NCI-H82 (cell line): ENCODE data around the gene POM121L2.

ENCODE experiments used
- DNase-seq: peaks from one replicate; lab custom pipeline; 2025; lab: John Stamatoyannopoulos, UW

The POM121L2 gene

DNA sequence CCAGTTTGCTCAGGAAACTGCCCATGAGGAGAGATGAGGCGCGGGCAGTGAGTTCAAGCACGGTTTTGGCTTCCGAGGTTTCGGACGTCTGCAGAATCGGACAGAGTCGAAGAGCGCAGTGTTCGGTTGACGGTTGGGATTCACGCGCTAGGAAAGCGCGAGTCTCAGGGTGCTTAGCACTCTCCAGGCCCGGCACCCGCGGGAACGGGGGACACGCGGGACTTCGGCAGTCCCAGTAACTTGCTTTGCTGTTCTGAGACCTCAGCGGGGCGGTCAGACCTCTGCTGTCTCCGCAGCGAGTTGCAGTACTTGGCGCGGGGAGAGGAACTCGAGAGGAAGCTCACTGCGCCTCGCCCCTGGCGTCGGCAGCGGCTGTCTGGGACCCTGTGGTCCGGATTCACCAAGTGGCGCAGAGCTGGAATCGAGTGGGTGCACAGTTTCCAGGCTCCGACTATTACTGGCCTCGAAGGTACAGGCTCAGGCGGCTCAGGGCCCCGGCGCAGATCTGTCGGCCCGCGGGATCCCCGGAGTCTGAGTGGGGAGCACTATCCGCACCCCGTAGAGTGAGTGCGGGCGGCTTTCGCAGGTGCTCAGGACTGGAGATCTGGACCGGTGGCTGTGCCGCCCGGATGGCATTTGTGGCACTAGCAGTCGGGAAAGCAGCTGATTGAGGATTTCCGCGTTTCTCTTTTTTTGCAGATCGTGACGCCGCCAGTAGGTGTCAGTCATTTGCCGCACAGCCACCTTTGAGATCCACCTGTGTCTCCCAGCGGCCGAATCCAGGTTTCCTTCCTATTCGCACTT lies at the start of gene POM121L2:
Gene POM121L2, minus strand, starts transcription at position 128 of the 804 bp plus-strand sequence. Its CDS starts 103 bp downstream, at position 25.
- DNase-seq, result peak; percentile 74

DNA sequence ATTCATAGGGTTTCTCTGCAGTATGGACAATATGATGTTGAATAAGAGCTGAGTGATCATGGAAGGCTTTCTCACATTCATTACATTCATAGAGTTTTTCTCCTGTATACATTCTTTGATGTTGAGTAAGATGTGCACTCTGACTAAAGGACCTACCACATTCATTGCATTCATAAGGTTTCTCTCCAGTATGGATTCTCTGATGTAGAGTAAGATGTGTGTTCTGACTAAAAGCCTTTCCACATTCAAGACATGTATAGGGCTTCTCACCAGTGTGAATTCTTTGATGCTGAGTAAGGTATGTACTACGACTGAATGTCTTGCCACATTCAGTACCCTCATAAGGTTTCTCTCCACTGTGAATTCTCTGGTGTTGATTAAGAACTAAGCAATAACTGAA lies 47.2 kb upstream of the POM121L2 start:
- DNase-seq, result no peak

DNA sequence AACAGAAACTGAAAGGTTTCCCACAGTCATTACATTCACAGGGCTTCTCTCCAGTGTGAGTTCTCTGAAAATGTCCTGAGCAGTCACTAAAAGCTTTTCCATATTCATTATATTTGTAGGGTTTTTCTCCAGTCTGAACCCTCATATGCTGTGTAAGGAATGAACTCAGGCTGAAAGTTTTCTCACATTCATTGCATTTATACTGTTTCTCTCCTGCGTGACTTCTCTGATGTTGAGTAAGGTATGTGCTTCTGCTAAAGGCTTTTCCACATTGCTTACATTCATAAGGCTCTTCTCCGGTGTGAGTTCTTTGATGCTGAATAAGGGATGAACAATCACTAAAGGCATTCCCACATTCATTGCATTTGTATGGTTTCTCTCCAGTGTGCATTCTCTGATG lies 46.7 kb upstream of the POM121L2 start:
- DNase-seq, result no peak

DNA sequence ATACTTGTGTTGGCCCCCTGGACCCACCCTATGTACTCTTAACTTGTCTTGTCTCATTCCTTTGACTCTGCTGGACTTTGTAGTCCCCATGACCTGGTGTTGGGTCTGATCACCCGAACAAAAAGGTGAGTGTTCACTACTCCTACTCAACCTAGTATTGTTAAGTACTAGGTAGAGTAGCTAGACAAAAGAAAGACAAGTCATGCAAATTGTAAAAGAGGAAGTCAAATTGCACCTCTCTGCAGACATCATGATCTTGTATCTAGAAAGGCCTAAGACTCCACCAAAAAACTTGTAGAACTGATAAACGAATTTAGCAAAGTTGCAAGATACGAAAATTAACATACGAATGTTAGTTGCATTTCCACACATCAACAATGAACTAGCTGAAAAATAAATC lies 40.8 kb upstream of the POM121L2 start:
- DNase-seq, result no peak

- peak; percentile 5 for DNase-seq
Measured at GRCh38 chr6:27334141-27334540, 22.1 kb upstream of the POM121L2 start.

DNA sequence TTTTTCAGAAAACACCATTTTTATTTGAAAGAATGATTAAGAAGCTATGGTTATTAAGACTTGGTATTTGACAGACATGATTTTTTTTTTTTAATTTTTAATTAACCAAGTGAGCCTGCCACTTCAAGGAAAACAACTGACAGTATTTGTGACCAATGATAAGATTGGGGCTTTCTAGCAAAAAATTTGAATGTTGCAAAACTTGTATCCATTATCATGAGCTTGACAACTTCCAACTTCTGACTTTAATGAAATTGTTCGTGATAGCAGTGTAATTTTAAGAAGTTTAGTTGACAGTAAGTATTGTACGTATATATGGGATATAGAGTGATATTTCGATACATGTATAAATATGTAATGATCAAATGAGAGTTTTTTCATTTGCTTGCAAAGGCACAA lies 21.6 kb upstream of the POM121L2 start:
- DNase-seq, result no peak

DNA sequence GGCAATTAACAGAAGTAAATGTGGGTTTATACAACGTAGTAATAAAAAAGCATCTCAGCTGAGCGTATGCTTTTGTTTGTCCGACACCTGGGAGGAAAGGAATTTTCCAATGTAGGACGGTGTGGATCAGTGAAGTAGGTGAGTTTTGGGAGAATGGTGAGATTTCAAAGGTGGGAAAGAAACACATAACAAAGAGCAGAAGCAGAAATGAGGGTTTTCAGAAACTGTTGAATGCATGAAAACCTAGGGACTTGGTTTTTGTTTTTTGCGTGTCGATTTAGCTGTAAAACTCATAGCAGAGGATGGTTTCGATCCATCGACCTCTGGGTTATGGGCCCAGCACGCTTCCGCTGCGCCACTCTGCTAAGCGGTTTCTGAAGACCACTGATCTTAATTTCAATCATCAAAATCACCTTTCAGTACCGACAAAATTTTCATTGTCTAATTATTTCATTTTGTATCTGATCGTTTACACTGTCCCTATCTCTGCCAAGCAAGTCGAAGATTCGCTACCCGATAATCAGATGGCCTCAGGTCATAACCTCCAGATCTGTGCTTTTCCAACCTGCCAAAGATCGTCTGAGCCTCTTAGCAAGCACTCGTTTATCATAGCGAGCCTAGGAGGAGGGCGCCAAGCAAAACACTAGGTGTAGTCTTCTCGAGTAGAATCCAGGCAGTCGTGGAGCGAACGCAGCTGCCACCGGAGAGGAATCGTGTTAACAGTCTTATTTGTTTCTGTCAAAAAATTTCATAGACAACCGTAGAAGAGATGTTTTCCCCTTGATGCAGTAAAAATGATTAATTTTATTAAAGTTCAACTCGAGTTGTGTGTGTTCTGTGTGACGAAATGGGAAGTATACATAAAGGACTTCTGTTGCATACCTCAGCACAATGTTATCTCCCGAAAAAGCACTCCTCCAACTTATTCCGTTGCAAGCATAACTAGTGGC lies 20.9 kb upstream of the POM121L2 start:
- peak; percentile 79 for DNase-seq

GRCh38 chr6:27327023-27327738 lies 15.1 kb upstream of the POM121L2 start:
- no peak for DNase-seq

DNA sequence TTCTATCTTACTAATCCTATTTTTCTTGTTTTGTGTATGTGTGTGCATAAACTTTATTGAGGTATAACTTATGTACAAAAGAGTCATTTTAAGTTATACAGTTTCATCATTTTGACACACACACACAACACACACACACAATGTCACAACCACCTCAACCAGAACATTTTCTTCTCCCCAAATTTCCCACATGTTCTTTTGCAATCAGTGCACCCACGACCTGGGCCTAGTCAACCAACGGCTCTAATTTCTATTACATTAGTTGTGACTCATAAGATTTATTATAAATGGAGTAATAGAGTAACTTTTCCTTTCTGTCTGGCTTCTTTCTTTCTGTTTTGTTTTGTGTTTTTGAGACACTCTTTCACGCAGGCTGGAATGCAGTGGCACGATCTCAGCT lies 9.8 kb upstream of the POM121L2 start:
- no peak for DNase-seq

DNA sequence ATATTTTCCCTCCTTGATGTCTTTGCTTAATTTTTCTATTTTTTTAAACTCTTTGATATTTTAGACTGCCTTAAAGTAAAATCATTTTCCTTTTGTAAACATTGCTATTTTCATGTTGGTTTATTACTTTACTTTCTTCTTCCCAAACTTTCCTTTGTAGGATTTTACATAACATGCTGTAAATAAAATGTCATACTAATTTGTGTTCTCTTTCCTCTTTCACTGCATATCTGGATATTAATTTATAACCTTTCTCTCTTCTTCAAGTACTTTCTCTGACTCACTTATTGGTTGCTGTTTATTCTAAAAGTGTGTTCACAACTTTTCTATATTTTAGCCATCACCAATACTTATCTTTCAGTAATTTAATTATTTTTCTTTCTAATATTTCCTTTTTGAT lies 9.3 kb upstream of the POM121L2 start:
- DNase-seq, result no peak

DNA sequence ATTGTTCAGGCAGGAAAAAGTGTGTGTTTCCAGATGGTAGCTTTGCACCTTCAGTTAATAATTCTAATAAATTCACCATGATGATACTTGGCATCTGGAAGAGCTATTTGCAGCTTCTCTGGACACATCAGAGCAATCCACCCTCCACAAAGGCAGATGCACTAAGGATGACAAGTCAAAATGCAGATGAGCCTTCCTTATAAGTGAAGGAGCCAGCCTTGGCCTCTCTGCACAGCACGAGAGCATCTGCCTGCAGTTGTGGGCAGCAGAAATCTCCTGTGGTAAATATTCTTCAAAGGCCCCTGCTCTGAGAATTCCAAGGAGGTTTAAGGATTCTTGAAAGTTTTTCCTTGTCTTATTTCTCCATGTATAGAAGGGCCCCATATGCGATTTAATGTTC lies 6.9 kb upstream of the POM121L2 start:
- no peak for DNase-seq

- no peak for DNase-seq
Measured at GRCh38 chr6:27314046-27314445, 2.0 kb upstream of the POM121L2 start.

DNA sequence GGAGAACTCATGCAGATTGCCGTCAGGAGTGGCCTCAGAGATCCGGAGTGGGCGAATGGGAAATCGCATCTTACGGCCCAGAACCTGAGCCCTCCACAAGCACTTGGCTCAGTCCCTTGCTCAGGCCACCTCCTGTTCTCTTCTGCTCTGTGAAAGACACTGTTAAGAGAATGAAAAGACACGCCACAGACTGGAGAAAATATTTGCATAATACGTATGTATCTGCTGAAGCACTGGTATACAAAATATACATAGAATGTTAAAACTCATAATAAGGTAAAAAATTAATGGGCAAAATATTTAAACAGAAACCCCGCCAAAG lies 838 bp upstream of the POM121L2 start:
- DNase-seq, result no peak

GRCh38 chr6:27311806-27312145 lies 297 bp downstream of the POM121L2 start:
- no peak for DNase-seq

- peak; percentile 20 for DNase-seq
Measured at GRCh38 chr6:27303613-27304272, 8.3 kb downstream of the POM121L2 start.

- peak; percentile 71 for DNase-seq
Measured at GRCh38 chr6:27297857-27298730, 14.0 kb downstream of the POM121L2 start.

DNA sequence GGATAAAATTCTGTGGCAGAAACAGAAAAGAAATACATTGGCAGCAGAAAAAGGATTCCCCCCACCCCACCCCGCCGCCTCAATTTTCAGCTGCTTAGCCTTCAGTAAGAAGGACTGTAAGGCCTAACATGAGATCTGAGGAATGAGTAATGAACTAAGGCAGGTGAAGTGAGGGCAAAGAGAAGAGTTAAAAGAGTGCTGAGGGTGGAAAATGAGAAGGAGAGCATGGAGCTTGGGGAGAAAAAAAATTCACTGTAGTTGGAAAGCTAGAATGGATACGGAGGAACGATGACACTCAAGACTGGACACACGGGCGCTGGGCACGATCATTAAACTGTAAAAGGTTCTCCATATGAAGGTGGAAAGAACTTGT lies 14.6 kb downstream of the POM121L2 start:
- DNase-seq, result no peak

GRCh38 chr6:27296106-27296783 lies 15.8 kb downstream of the POM121L2 start:
- peak; percentile 50 for DNase-seq

DNA sequence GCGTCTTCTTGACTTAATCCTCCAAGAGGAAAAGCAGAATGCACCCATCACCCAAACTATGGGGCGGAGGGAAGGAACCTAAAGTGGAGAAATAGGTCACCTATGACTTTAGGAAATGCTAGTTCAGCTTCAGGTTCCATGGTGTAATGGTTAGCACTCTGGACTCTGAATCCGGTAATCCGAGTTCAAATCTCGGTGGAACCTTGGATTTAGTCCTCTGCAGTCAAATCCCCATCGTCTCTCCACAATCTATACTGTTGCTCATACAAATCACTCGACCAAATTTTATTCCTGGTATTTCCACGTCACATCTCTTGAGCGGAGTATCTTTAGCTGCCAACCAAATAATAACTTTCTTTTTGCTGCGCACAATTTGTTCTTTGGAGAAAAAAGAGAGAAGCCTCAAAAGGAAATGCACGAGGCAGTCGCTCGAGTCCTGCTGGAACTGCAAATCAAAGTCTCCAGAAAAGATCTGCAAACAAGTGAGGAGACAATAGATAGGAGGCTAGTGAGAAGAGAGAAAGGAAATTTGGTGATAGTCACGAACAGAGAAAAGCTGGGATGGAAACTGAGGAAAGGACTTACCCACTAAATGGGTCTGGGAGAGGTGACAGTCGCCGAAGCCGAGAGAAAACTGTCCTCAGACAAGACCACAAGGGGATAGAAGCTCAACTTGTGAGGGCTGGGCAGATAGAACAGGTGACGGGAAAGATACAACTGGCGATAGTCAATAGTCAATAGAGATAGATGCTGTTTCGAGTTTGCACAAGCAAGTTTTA lies 16.6 kb downstream of the POM121L2 start:
- DNase-seq, result peak; percentile 63

GRCh38 chr6:27294409-27294808 lies 17.7 kb downstream of the POM121L2 start:
- DNase-seq, result no peak
